GM23248 (cell line): ENCODE measurements around the gene C2orf68.

Experiments
- EZH2 ChIP-seq: fragments of 200-600 bp; sonication (generic); IDR thresholded peaks from 2 replicates; pipeline ENCODE4 v1.6.1; 2018; ENCODE audit warnings: antibody characterized with exemption, mild to moderate bottlenecking; ENCODE audit not compliant: insufficient read depth, poor library complexity, severe bottlenecking
- EZH2phosphoT487 ChIP-seq: fragments of 200-600 bp; sonication (generic); IDR thresholded peaks from 2 replicates; pipeline ENCODE4 v1.6.1; 2018; ENCODE audit warnings: antibody characterized with exemption, moderate library complexity, mild to moderate bottlenecking, low read depth; ENCODE audit not compliant: insufficient read depth

- TF ChIP-seq EZH2phosphoT487 (no peak), EZH2 (no peak)
Observed at GRCh38 chr2:85631316-85631715, 19.4 kb upstream of the C2orf68 start.
